Measurements from ENCODE around the gene PRKAB1. TPM values are rescaled to one million over a fixed set of nuclear protein-coding genes. Genes with fewer than 3 reads are reported as not detected.

PRKAB1 gene
- total RNA-seq, 1 experiment from 2014 or later: 30.0 TPM

- ChIA-PET POLR2A (ENCODE audit: unreplicated experiment) (no interaction called here), CTCF (no interaction called here)
- Histone ChIP-seq H3K27me3 (ENCODE audit: insufficient read depth, low read depth) (no peaks in the 10 kb centered on the region), H4K20me1 (ENCODE audit: insufficient read depth) (no peaks in the 10 kb centered on the region), H3K36me3 (ENCODE audit: low read depth) (no peaks in the 10 kb centered on the region), H3K4me3 (no peak overlapping the region), H3K79me2 (ENCODE audit: low read depth) (no peaks in the 10 kb centered on the region), H3K9me3 (ENCODE audit: insufficient read depth, low read depth) (no peaks in the 10 kb centered on the region), H3F3A (ENCODE audit: insufficient read depth, low read depth) (peaks cover 8% of the 10 kb centered on the region), H3K4me2 (no peak overlapping the region), H3K27ac (no peak overlapping the region), H3K9me2 (ENCODE audit: insufficient read depth) (no peaks in the 10 kb centered on the region), H2AFZ (no peak overlapping the region), H3K4me1 (replicated peaks; ENCODE audit: insufficient read depth) (peaks cover 7% of the 10 kb centered on the region)
- intact Hi-C loops (cut with micrococcal nuclease; ENCODE audit: unreplicated experiment): no loop called here
- no TSS peak for BruUV-seq (replicated peaks)
- no peak for DNase-seq
- TF ChIP-seq, protein P1, sequence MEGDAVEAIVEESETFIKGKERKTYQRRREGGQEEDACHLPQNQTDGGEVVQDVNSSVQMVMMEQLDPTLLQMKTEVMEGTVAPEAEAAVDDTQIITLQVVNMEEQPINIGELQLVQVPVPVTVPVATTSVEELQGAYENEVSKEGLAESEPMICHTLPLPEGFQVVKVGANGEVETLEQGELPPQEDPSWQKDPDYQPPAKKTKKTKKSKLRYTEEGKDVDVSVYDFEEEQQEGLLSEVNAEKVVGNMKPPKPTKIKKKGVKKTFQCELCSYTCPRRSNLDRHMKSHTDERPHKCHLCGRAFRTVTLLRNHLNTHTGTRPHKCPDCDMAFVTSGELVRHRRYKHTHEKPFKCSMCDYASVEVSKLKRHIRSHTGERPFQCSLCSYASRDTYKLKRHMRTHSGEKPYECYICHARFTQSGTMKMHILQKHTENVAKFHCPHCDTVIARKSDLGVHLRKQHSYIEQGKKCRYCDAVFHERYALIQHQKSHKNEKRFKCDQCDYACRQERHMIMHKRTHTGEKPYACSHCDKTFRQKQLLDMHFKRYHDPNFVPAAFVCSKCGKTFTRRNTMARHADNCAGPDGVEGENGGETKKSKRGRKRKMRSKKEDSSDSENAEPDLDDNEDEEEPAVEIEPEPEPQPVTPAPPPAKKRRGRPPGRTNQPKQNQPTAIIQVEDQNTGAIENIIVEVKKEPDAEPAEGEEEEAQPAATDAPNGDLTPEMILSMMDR (conservative IDR thresholded peaks at IDR 0.05): no peak
- TF ChIP-seq EZH2 (IDR thresholded peaks at IDR 0.05; ENCODE audit: low read depth): no peak
Observed at GRCh38 chr12:119721306-119721705, 53.4 kb downstream of the PRKAB1 start.

- no peak overlapping the region for H3K4me2 ChIP-seq
- H3K79me2 ChIP-seq (ENCODE audit: low read depth): no peaks in the 10 kb centered on the region
- intact Hi-C loops (cut with micrococcal nuclease; ENCODE audit: unreplicated experiment): no loop called here
- no peak for DNase-seq
- no peaks in the 10 kb centered on the region for H3F3A ChIP-seq (ENCODE audit: insufficient read depth, low read depth)
- no peak overlapping the region for H3K4me3 ChIP-seq
- no peaks in the 10 kb centered on the region for H4K20me1 ChIP-seq (ENCODE audit: insufficient read depth)
- H3K27me3 ChIP-seq (ENCODE audit: insufficient read depth, low read depth): no peaks in the 10 kb centered on the region
- H3K9me3 ChIP-seq (ENCODE audit: insufficient read depth, low read depth): no peaks in the 10 kb centered on the region
- ChIA-PET POLR2A (ENCODE audit: unreplicated experiment) (no interaction called here), CTCF (no interaction called here)
- no peaks in the 10 kb centered on the region for H3K9me2 ChIP-seq (ENCODE audit: insufficient read depth)
- TF ChIP-seq, protein P1 (conservative IDR thresholded peaks at IDR 0.05): no peak
- TF ChIP-seq EZH2 (IDR thresholded peaks at IDR 0.05; ENCODE audit: low read depth): no peak
- H3K36me3 ChIP-seq (ENCODE audit: low read depth): no peaks in the 10 kb centered on the region
- no peak overlapping the region for H2AFZ ChIP-seq
- no peaks in the 10 kb centered on the region for H3K4me1 ChIP-seq (replicated peaks; ENCODE audit: insufficient read depth)
- H3K27ac ChIP-seq: no peak overlapping the region
- no TSS peak for BruUV-seq (replicated peaks)
Observed at GRCh38 chr12:119725523-119725922, 57.6 kb downstream of the PRKAB1 start.

DNA sequence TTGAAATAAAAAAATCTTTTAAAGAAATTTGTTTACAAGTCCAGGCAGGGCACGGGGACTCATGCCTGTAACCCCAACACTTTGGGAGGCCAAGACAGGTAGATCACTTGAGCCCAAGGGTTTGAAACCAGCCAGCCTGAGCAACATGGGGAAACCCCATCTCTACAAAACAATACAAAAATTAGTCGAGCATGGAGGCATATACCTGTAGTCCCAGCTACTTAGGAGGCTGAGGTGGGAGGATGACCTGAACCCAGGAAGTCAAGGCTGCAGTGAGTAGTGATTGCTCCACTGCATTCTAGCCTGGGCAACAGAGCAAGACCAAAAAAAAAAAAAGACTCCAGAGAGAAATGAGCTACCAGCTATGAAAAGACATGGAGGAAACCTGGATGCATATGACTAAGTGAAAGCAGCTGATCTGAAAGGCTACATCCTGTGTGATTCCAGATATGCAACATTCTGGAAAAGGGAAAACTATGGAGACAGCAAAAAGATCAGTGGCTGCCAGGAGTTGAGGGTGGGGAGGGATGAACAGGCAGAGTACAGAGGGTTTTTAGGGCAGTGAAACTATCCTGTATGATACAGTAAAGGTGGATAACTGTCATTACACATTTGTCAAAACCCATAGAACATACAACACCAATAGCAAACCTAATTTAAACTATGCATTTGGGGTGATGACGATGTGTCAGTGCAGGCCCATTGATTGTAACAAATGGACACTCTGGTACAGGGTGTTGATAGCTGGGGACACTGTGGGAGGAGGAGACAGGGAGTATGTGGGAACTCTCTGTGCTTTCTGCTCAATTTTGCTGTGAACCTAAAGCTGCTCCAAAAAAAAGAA, 59.9 kb downstream of the PRKAB1 start:
- BruUV-seq (replicated peaks): no TSS peak

More for the DNA sequence above, 59.9 kb downstream of the PRKAB1 start:
- Histone ChIP-seq H3K4me2 (no peak overlapping the region), H3K36me3 (ENCODE audit: low read depth) (no peaks in the 10 kb centered on the region), H3K27me3 (ENCODE audit: insufficient read depth, low read depth) (no peaks in the 10 kb centered on the region), H4K20me1 (ENCODE audit: insufficient read depth) (no peaks in the 10 kb centered on the region), H3K27ac (no peak overlapping the region), H3K9me3 (ENCODE audit: insufficient read depth, low read depth) (no peaks in the 10 kb centered on the region), H3K4me1 (replicated peaks; ENCODE audit: insufficient read depth) (no peaks in the 10 kb centered on the region), H3K79me2 (ENCODE audit: low read depth) (no peaks in the 10 kb centered on the region), H3K4me3 (no peak overlapping the region), H3F3A (ENCODE audit: insufficient read depth, low read depth) (no peaks in the 10 kb centered on the region), H3K9me2 (ENCODE audit: insufficient read depth) (no peaks in the 10 kb centered on the region), H2AFZ (no peak overlapping the region)
- intact Hi-C loops (cut with micrococcal nuclease; ENCODE audit: unreplicated experiment): no loop called here
- TF ChIP-seq, protein P1 (conservative IDR thresholded peaks at IDR 0.05): no peak
- TF ChIP-seq EZH2 (IDR thresholded peaks at IDR 0.05; ENCODE audit: low read depth): no peak
- CTCF ChIA-PET: interaction anchor here (0.6 kb wide), 1 partner anchor 338 kb away, joined by 3 read pairs; no protein-coding TSS in a partner anchor
- DNase-seq: no peak
- POLR2A ChIA-PET (ENCODE audit: unreplicated experiment): interaction anchor here (0.6 kb wide), 1 partner anchor 18 kb away, joined by 7 read pairs; no protein-coding TSS in a partner anchor
